GM12875 (cell line): ENCODE measurements around the gene RHOF.

Experiments used
- H3K4me3 ChIP-seq: one replicate; pipeline ENCODE4 v1.5.1; 2011; ENCODE audit warnings: low read depth, low read length, control low read depth
- TF ChIP-seq, protein P1 (sequence below): IDR thresholded peaks from 2 replicates; pipeline ENCODE4 v1.5.1; 2011; ENCODE audit warnings: low read depth, mild to moderate bottlenecking, control low read depth, inconsistent platforms, low read length, moderate library complexity, borderline replicate concordance; ENCODE audit not compliant: insufficient read depth

Gene RHOF

DNA sequence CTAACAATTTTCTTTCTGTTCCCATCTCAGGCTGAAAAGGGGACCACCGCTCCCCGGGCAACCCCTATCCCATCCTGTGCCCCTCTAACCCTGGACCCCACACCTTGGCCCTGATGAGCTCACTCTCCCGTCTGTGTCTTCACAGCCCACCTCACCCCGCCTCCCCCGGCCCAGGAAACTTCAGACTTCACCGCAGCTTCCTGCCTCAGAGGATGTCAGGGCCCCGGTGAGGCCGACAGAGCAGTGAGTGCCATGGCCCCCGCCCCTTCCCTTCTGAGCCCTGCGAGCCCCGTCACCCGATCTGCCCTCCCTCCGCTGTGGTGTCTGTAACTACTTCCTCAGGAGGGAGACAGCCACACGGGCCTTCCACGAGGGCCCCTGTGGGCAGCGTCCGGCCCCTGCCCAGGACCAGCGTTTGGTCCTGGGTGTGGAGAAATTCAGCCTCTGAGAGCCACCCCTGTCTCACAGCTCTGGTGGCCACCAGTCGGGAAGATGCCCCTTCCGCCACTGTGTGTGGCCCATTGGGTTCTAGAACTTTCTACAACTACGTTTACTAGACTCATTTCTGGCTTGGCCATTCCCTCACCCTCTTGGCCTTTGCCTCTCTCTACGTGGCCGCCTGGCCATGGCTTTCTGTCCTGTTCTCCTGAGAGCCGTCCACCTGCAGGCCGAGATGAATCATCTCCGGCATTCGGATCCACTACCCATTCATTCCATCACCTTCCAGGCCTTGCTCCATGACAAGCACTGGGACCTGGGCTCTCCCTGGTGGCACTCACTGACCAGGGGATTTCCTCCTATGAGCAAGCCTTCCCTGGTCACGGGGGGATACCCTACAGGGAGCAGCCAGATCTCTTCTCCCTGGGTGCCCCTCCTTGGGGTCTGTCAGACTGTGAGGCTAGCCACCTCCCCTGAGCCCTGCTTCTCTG is 3.4 kb downstream of the RHOF start:
- TF ChIP-seq, protein P1, sequence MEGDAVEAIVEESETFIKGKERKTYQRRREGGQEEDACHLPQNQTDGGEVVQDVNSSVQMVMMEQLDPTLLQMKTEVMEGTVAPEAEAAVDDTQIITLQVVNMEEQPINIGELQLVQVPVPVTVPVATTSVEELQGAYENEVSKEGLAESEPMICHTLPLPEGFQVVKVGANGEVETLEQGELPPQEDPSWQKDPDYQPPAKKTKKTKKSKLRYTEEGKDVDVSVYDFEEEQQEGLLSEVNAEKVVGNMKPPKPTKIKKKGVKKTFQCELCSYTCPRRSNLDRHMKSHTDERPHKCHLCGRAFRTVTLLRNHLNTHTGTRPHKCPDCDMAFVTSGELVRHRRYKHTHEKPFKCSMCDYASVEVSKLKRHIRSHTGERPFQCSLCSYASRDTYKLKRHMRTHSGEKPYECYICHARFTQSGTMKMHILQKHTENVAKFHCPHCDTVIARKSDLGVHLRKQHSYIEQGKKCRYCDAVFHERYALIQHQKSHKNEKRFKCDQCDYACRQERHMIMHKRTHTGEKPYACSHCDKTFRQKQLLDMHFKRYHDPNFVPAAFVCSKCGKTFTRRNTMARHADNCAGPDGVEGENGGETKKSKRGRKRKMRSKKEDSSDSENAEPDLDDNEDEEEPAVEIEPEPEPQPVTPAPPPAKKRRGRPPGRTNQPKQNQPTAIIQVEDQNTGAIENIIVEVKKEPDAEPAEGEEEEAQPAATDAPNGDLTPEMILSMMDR = no peak
- peak overlapping the region; percentile 50 for H3K4me3 ChIP-seq

DNA sequence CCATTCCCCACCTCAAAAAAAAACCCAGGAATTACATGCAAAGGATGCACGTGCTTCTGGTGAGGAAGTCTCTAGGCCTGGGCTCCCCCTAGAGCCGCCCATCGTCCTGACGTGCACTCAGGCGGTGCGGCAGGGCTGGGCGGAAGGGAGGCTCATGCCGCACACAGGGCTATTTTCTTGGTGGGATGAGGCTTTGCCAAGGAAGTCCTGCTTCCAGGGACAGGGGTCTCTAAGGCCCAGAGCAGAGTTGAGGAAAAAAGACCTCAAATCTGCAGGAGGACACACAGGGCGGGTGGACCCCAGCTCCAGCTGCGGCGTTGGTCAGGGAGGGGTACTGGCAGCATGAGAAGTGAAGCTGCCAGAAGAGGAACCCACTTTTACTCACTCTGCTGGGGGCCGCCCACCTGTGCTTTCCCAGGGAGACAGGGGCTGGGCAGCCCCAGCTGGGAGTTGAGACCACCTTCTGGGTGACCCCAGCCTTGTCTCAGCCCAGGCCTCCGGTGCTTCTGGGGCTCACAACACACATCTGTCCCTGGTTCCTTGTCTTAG is 4.2 kb downstream of the RHOF start:
- TF ChIP-seq, protein P1 = no peak
- peak overlapping the region; percentile 50 for H3K4me3 ChIP-seq

DNA sequence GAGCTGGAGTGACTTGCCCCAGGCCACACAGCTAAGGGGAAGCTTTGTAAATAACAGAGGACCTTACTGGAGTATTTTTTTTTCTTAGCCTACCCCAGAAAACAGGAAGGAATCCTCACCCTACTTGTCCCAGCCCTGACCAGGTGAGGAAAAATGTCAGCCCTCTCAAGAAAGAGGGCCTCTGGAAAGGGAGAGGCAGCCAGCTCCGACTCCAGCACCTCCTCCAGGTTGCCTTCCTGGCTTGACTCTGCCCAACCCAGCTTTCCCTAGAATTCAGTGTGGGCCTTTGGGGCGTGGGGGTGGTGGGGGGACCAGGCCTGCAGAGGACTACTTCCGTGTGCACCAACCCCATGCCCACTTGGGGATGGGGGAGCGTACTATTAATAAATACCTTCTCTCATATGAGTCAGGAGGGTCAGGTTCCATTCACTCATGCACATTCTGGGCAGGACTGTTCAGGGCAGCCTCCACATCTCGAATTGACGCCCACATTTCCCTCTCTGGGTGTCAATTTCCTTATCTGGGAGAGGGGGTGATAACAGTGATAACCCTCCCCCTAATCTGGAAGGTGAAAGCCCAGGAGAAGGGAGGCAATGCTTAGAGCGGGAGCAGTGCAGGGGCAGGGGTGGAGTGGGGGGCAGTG is 5.2 kb downstream of the RHOF start:
- H3K4me3 ChIP-seq = no peak overlapping the region
- TF ChIP-seq, protein P1 = no peak

DNA sequence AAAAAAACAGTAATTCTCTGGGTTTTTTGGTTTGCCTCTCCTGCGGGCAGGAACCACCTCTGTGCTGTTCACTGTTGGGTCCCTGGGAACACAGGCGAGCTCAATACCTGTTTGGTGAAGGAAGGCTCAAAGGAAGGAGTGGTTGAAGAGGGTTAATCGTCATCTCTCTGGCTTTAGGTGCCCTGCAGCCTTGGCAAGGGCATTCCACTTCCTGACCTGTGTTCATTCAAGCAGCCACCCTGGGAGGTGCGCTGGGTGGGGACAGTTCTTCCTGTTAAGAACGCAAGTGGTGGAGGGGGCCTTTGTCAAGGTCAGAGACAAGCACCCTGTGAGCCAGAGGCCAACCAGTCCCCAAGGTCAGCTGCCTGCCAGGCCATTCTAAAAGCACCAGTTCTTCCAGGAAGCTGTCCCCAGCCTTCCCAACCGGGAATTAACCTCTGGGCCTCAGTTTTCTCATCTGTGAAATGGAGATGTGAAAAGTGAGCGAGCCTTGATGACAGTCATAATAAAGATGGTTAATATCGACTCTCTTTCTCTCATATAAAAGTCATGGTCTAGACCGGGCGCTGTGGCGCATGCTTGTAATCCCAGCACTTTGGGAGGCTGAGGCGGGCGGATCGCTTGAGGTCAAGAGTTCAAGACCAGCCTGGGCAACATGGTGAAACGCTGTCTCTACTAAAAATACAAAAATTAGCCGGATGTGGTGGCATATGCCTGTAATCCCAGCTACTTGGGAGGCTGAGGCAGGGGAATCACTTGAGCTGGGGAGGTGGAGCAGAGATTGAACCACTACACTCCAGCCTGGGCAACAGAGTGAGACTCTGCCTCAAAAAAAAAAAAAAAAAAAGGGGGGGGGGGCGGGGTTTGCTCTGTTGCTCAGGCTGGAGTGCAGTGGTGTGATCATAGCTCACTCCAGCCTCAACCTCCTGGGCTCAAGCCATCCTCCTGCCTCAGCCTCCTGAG is 6.1 kb downstream of the RHOF start:
- no peak overlapping the region for H3K4me3 ChIP-seq
- TF ChIP-seq, protein P1 = no peak

DNA sequence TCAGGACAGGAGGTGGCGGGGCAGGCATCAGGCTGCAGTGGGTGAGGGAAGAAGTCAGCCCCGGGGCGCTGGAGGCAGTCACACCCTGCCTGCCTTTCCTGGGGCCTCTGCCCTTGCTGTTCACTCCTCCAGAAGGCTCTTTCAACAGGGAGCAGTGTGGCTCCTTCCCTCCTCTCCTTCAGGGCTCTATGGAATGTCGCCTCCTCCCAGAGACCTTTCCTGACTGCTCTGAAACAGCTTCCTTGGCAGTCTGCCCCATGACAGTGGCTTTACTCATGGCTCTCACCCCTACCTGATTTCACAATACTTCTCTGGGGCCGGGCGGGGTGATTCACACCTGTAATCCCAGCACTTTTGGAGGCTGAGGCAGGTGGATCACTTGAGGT is 7.1 kb downstream of the RHOF start:
- no peak overlapping the region for H3K4me3 ChIP-seq
- TF ChIP-seq, protein P1 = no peak

DNA sequence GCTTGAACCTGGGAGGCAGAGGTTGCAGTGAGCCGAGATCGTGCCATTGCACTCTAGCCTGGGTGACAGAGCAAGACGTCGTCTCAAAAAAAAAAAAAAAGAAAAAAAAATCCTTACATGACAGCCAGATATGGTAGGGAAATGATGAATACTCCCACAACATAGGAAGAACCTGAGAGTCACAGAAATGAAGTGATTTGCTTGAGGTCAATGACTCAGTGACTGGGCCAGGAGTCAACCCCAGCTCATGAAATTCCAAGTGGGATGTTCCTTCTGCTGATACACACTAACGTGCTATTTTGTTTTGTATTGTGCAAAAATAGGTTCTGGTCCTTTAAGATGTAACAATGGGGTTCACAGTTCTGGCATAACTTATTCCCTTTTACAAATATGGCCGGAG is 9.0 kb downstream of the RHOF start:
- TF ChIP-seq, protein P1 = no peak
- H3K4me3 ChIP-seq = no peak overlapping the region
